Gastrocnemius medialis (tissue), 4 donors: ENCODE results near the gene MRTFA.

ENCODE experiments used
- CTCF ChIP-seq, 5 experiments: fragments of 450-650 bp in 3 of 5; fragments of 200-600 bp in 2 of 5; sonication (generic) in 2 of 5; IDR thresholded peaks in 4 of 5; conservative IDR thresholded peaks in 1 of 5; 1 replicate in 4 of 5; 2 replicates in 1 of 5; pipeline ENCODE4 v1.5.1; 2016 to 2019; ENCODE audit warnings: antibody characterized with exemption in 5 of 5, mild to moderate bottlenecking in 3 of 5, moderate library complexity in 3 of 5
- POLR2A ChIP-seq, 2 donors: fragments of 450-650 bp; IDR thresholded peaks; one replicate each; pipeline ENCODE4 v1.6.1; 2017; ENCODE audit warnings: antibody characterized with exemption in 2 of 2, mild to moderate bottlenecking in 2 of 2, moderate library complexity in 2 of 2

DNA sequence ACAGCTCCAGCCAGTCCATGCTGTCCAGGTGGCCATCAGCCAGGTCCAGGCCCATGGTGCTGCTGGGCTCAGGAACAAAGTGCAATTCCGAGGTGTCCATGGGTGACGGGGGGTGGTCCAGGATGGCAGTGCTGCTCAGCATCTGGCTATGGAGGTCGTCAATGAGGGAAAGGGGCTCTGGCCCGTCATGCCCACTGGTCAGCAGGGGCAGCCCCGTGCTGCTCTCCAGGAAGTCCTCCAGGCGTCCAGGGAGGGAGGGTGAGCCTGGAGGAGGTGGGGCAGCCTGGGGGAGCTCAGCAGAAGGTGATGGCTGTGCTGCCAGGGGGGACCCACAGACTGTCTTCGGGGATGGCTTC, 225.0 kb downstream of the MRTFA start:
- TF ChIP-seq CTCF (IDR thresholded peaks at IDR 0.05 in 4 of 5, conservative IDR thresholded peaks at IDR 0.05 in 1 of 5) = no peak
- no peak for TF ChIP-seq POLR2A (IDR thresholded peaks at IDR 0.05)
